PC-3 (cell line): ENCODE results near the gene TAF11L14.

ENCODE experiments used
- CTCF ChIP-seq: fragments of 300-600 bp; sonication (generic); conservative IDR thresholded peaks from 2 replicates; pipeline ENCODE4 v1.5.1; 2017; ENCODE audit warnings: antibody characterized with exemption, low read depth, mild to moderate bottlenecking, low read length
- EZH2 ChIP-seq: fragments of 300-600 bp; sonication (generic); IDR thresholded peaks from one replicate; pipeline ENCODE4 v1.6.1; 2017; ENCODE audit warnings: antibody characterized with exemption, mild to moderate bottlenecking, low read length; ENCODE audit not compliant: unreplicated experiment
- EZH2phosphoT487 ChIP-seq: fragments of 300-600 bp; sonication (generic); IDR thresholded peaks from 2 replicates; pipeline ENCODE4 v1.6.1; 2018; ENCODE audit warnings: mild to moderate bottlenecking, antibody characterized with exemption, low read length, borderline replicate concordance

- TF ChIP-seq CTCF (no peak), EZH2phosphoT487 (no peak), EZH2 (no peak)
These were observed at the start of gene TAF11L14 for GRCh38 chr5:17634160-17634559.
